GM12874 (cell line): Measurements from ENCODE around the gene EIF2AK3.
A peak's percentile ranks its signal among the peaks of the same experiment; 100 is the strongest.

Experiments used
- TF ChIP-seq, protein P1 (sequence below): IDR thresholded peaks from 2 replicates; pipeline ENCODE4 v1.5.1; 2011; ENCODE audit warnings: low read depth, mild to moderate bottlenecking, control low read depth, low read length, moderate library complexity; ENCODE audit not compliant: insufficient read depth

Gene EIF2AK3

DNA sequence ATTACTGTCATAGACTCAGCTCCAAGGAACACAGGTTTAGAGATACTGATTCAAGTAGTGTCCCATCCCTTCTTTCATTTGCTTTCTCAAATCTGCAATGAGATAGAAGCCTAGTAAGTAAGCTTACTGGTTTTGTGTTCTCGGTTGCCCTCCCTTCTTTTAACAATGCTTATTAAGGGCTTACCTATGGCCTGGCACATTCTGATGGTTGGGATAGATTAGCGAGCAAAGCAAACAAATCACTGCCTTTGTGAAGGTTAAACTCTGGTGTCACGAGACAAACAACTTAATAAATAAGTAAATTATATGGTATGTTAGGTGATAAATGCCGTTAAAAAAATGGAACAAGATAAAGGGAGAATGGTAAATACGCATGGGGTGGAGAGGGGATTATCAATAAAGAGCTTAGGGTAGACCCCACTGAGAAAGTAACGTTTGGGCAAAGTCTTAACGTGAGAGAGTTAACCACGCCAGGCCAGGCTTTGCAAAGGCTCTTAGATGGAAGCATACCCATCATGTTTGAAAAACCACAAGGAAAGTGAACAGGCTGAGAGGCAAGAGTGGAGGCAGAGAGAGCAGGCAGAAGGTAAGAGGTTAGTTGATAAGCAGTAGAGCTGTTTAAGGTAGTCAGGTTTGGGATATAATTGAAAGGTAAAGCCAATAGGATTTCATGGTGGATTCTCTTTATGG lies 31.0 kb downstream of the EIF2AK3 start:
- TF ChIP-seq, protein P1, sequence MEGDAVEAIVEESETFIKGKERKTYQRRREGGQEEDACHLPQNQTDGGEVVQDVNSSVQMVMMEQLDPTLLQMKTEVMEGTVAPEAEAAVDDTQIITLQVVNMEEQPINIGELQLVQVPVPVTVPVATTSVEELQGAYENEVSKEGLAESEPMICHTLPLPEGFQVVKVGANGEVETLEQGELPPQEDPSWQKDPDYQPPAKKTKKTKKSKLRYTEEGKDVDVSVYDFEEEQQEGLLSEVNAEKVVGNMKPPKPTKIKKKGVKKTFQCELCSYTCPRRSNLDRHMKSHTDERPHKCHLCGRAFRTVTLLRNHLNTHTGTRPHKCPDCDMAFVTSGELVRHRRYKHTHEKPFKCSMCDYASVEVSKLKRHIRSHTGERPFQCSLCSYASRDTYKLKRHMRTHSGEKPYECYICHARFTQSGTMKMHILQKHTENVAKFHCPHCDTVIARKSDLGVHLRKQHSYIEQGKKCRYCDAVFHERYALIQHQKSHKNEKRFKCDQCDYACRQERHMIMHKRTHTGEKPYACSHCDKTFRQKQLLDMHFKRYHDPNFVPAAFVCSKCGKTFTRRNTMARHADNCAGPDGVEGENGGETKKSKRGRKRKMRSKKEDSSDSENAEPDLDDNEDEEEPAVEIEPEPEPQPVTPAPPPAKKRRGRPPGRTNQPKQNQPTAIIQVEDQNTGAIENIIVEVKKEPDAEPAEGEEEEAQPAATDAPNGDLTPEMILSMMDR, result no peak

DNA sequence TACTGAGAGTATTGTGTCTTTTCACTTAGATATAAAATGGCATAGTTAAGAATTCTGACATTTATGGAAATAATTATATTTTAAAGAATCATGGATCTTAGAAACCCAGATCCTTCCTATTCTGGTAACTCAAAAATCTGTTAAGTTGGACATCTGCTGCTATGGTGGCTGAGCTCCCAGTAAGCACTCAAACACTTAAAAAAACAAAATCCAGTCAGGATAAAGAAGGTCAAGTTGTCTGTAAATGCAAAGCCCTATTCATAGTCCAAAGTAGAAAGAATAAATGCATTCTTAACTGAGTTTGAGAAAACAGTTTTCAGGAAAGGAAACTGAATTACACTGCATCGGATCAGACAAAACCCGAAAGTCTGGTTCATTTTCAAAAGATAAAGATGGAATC lies 35.6 kb downstream of the EIF2AK3 start:
- TF ChIP-seq, protein P1, result no peak

DNA sequence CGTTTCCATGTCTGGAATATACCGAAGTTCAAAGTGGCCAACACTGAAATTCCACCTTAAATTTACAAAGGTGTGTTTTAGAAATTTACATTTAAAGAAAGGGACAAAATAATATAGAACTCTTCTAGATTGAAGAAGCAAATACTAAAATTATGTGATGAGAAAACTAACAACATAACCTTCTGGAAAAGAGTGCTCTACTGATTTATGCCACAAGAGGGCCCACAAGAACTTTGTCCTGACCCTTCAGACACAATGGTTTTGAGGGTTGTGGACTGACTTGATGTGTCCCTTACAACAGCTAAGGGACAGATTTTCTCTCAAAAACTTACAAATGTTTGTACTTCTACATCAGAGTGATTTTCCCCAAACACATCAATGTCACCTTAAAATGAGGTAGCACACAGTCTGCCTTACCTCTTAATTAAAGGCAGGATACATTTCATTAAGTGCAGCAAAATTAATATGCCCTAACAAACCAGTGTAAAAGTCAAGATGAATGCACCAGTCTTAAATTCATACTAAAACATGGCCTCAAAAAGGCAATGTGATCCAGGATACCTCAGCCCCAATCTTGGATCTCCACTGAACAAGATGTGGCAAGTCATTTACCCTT lies 36.2 kb downstream of the EIF2AK3 start:
- TF ChIP-seq, protein P1, result peak; percentile 55

DNA sequence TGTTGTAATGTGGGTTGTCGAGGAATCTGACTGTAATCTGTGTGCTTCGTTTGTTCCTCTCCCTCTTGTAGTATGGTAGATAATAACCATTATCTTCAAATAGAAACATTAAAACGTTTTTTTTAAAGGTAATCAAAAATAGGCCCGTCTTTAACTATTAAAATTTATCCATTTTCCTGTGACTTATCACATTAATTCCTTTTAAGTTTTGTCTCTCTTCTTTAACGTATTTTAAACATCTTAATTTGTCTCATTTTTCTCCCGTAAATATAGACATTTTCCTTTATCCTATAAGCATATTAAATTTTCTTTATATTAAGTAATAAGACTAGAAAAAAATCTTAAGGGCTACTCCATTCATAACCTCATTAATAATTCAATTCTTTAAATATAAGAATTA lies 41.3 kb downstream of the EIF2AK3 start:
- TF ChIP-seq, protein P1, result no peak

DNA sequence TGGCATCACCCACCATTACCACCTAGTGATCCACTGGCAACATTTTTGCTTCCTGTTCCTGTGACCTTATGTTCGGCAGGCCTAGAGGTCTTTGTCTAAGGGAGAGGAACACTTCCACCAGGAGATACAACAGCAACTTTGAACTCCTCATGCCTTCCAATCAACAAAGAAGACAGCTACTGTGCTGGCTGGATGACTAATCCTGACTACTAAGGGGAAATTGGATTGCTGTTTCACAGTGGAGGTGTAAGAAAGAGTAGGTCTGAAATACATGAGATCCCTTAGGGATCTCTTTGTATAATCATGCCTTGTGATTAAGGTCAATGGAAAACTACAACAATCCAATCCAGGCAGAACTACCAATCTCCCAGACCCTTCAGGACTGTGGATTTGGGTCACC lies 45.2 kb downstream of the EIF2AK3 start:
- TF ChIP-seq, protein P1, result no peak

DNA sequence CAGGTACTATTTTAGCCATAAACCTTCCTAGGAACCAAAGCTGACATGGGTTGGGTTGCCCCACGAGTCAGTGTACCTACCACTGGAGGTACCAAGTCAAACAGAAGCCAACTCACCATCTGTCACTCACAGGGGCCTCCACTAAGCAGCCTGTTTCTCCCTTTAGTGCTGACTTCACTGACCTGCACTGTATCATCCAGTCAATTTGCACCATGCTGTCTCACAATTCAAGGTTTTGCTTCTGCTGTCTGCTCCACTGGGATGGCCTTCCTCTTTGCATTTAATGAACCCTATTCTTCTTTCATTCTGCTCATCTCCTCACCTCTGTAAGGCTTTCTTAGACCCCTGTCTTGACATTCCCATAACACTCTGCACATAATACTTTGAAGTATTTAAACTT lies 47.2 kb downstream of the EIF2AK3 start:
- TF ChIP-seq, protein P1, result no peak

DNA sequence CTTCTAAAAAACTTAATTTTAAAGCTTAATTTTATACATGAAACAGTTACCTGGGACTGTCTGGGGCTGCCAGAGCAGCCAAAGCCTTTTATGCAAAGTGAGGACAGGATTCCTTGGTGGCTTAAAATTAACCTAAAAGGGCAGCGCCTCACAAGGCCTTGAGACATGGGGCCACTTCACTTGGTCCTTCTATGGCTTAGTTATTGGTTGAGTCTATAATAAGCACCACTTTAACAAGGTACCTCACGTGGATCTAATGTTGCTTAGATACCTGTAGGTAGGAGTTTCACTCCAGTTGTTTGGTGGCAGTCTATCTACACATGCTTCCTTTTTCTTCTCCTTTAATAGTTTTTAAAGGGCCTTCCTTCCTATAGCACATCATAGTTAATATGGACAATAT lies 51.6 kb downstream of the EIF2AK3 start:
- TF ChIP-seq, protein P1, result no peak
